Activated naive CD8-positive, alpha-beta T cell treated with anti-CD3 and anti-CD28 coated beads, Interleukin-2, amount 10 ng/mL, durations not matched to agents 7 days and 5 days (primary cell): ENCODE data around the gene RXFP4. TPM values are rescaled to one million over a fixed set of nuclear protein-coding genes. Genes with fewer than 3 reads are reported as not detected.

ENCODE experiments used
- ATAC-seq: fragments of 150-1000 bp; cut with Tn5 transposase; one replicate; pipeline ENCODE4 v1.10.0; 2021; ENCODE audit warnings: low read depth, moderate library complexity
- POLR2A ChIA-PET: fragments of 350-600 bp; sonication (Branson Sonifier 250); formaldehyde crosslinking; loops from one replicate; lab custom pipeline; 2021; ENCODE audit warnings: antibody characterized with exemption; lab: Charles Lee
- DNase-seq: peaks from one replicate; pipeline ENCODE4 v3.0.0; 2021
- H3K27ac Mint-ChIP-seq: one replicate; pipeline ENCODE4 v1.8.0; 2022; ENCODE audit warnings: mild to moderate bottlenecking, mixed read lengths
- H3K27me3 Mint-ChIP-seq: one replicate; pipeline ENCODE4 v1.8.0; 2022; ENCODE audit warnings: mild to moderate bottlenecking, moderate library complexity, mixed read lengths
- H3K36me3 Mint-ChIP-seq: one replicate; pipeline ENCODE4 v1.8.0; 2021; ENCODE audit warnings: mild to moderate bottlenecking, mixed read lengths
- H3K4me1 Mint-ChIP-seq: one replicate; pipeline ENCODE4 v1.8.0; 2021; ENCODE audit warnings: mixed read lengths
- H3K4me3 Mint-ChIP-seq: one replicate; pipeline ENCODE4 v1.8.0; 2022; ENCODE audit warnings: mild to moderate bottlenecking, moderate library complexity, mixed read lengths
- H3K9me3 Mint-ChIP-seq: one replicate; pipeline ENCODE4 v1.8.0; 2021; ENCODE audit warnings: mixed read lengths
- total RNA-seq, 2 experiments: library from RNA; stranded (reverse); gene quantifications; one replicate each; pipeline ENCODE4 v1.2.3, GENCODE V29; 2021

Gene RXFP4
- total RNA-seq, 2 experiments from 2014 or later, result 0.26 TPM; not detected in 1

DNA sequence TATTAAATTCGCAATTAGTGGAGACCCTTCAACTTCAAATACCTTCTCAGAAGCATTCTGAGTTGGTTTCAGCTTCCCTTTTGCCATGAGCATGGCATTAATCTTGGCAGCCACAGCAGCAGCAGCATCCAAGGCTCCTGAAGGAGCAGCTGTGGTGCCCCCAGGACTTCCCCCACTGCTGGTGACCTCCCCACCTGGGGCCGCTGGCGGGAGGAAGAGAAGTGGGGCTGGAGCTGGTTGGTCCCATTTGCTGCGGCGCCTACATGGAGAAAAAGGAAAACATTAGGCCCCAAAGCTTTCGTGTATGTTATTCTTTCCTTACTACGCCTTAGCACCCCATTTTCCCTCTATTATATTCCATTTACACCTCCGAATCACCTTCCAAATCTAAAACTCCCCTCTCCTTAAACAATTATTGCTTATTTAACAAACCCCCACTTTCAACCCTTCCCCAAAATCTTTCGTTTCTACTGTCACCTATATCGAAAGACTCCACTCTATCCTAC, 7.8 kb upstream of the RXFP4 start:
- Mint-ChIP-seq H3K9me3 (no peaks in the 10 kb centered on the region), H3K4me1 (peaks cover 28% of the 10 kb centered on the region), H3K4me3 (no peak overlapping the region), H3K27me3 (no peaks in the 10 kb centered on the region), H3K27ac (no peak overlapping the region), H3K36me3 (peaks cover 30% of the 10 kb centered on the region)
- DNase-seq (no peak), ATAC-seq (no peak)
- POLR2A ChIA-PET, result interaction anchor here (0.6 to 3.2 kb wide), 25 partner anchors 9 to 348 kb away, joined by 3 to 58 read pairs (median 4); partner anchors contain the start of genes ARHGEF2, SMG5, SSR2 and SYT11

DNA sequence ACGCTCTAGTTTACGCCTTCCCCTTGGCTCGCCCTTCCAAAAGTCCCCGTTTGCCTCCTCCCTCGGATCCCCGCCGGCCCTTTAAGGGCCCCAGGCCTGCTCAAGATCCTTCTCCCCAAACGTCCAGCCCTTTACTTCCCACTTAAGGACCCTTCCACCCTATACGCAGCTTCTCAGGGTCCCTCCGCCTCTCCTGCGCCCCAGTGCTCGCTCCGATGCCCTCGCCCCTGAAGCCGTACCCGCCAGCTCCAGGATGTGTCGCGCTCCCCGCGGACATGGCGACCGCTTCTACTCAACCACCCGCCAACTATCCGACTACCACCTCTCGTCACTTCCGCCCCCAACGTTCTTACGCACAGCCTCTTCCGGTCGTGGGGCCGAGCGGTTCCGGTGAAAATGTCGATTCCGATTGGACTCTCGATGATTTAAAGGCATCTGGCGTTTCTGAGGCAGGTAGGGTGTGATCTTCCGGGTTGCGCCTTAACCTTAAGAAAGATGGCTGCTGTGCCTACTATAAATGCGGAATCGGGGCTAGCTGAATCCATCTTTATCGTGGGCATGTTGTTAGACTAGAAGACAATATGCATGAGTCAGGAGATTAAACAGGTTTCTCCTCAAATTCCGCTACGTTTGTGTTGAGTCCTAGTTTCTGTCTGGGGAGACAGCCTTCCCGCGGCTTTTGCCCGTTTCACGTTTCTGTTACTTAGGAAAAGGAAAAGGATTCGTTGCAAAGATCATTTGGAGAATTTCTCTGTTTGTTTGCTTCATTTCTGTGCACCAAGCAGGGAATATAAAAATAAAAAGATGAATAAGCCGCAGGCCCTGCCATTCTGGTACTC, 7.1 kb upstream of the RXFP4 start, which contains the start of gene KHDC4:
Gene KHDC4 (minus strand): TSS at position 317 of the 839 bp plus-strand sequence. CDS start 40 bp downstream, at position 277.
- Mint-ChIP-seq H3K27ac (no peak within 1 kb of the TSS), H3K4me3 (no peak within 1 kb of the TSS), H3K9me3 (no peaks in the 10 kb centered on the region), H3K4me1 (peaks cover 28% of the 10 kb centered on the region), H3K36me3 (peaks cover 26% of the 10 kb centered on the region), H3K27me3 (no peaks in the 10 kb centered on the region)
- ATAC-seq (peak; percentile 97), DNase-seq (peak; percentile 88)
- POLR2A ChIA-PET, result interaction anchor here (0.5 to 3.2 kb wide), 34 partner anchors 8 to 1197 kb away, joined by 3 to 58 read pairs (median 4); partner anchors contain the start of genes ARHGEF2, MEF2D, SMG5 and SSR2

DNA sequence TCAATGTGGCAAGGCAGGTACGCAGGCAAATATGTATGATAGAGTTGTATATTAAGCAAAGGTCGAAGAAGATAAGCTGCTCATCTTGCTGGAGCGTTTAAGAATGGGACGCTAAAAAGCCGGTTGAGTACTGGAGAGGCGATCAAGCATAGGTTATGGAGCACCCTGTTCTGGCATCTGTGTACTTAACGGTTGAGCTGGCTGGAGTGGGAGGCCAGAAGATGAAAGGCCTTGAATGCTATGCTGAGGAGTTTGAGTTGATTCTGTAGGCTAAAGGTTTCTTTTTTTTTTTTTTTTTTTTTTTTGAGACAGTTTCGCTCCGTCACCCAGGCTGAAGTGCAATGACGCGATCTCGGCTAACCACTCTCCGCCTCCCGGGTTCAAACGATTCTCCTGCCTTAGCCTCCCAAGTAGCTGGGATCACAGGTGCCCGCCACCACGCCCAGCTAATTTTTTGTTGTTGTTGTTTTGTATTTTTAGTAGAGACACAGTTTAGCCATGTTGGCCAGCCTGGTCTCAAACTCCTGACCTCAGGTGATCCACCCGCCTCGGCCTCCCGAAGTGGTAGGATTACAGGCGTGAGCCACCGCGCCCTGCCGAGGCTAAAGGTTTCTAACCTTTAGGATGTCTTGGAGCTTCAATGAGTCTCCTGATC, 6.4 kb upstream of the RXFP4 start:
- H3K9me3 Mint-ChIP-seq, result no peaks in the 10 kb centered on the region
- no peak for DNase-seq
- no peak overlapping the region for H3K4me3 Mint-ChIP-seq
- H3K27ac Mint-ChIP-seq, result no peak overlapping the region
- no peak for ATAC-seq
- peaks cover 22% of the 10 kb centered on the region for H3K36me3 Mint-ChIP-seq
- peaks cover 25% of the 10 kb centered on the region for H3K4me1 Mint-ChIP-seq
- no peaks in the 10 kb centered on the region for H3K27me3 Mint-ChIP-seq
- POLR2A ChIA-PET, result interaction anchor here (0.5 to 3.2 kb wide), 26 partner anchors 10 to 1198 kb away, joined by 3 to 58 read pairs (median 4); partner anchors contain the start of genes ARHGEF2, MEF2D, SMG5 and SSR2

DNA sequence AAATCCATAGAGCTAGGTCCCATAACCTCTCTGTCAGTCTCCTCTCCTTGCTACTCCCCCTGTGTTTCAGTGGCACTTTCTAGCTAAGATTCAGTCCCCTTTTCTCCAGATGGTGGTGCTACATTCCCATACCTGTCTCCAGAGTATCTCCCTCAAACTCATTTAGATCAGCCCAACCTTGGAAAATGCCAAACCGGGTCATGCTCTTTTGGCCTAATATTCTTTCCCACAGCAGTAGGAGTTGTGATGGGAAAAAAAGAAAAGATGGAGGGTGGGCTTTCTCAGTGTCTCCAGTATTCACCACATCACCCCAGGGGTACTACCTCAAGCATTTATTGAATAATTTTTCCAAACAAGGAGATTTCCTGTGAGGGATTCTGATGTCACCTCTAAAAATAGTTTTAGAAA, 3.2 kb upstream of the RXFP4 start:
- Mint-ChIP-seq H3K4me1 (peaks cover 29% of the 10 kb centered on the region), H3K27me3 (no peaks in the 10 kb centered on the region), H3K36me3 (no peaks in the 10 kb centered on the region), H3K27ac (no peak overlapping the region), H3K4me3 (no peak overlapping the region), H3K9me3 (no peaks in the 10 kb centered on the region)
- POLR2A ChIA-PET, result interaction anchor here (0.6 to 2.4 kb wide), 7 partner anchors 8 to 128 kb away, joined by 3 to 17 read pairs (median 4); partner anchors contain the start of gene ARHGEF2
- no peak for DNase-seq
- ATAC-seq, result peak; percentile 11

DNA sequence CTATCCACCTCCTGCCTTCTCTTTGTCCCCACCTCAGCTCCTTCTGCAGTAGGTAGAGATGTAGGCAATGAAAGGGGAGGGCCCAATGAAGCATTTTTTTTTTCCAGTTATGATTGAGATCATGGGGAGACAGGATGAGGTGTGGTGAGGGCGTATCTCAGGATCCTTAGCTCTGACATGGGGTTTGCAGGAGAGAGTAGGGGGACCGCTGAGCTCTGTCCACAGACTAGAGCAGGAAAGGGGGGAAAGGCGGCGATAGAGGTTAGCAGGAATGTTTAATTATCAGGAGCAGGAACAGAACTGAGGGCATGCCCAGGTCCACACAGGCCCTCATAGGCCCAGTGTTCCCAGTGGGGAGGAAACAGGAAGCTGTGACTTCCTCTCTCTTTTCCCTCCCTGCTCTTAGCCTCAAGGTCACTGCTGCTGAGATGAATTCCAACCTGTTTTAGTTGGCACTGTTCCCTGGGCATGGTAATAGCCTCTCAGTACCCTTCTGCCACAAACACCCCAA, 901 bp upstream of the RXFP4 start:
- ATAC-seq (peak; percentile 21), DNase-seq (no peak)
- Mint-ChIP-seq H3K27me3 (no peaks in the 10 kb centered on the region), H3K27ac (peak overlapping the region; percentile 89), H3K9me3 (no peaks in the 10 kb centered on the region), H3K4me3 (peak overlapping the region; percentile 45), H3K4me1 (peaks cover 38% of the 10 kb centered on the region), H3K36me3 (peaks cover 4% of the 10 kb centered on the region)
- POLR2A ChIA-PET, result interaction anchor here (0.6 to 7.5 kb wide), 3 partner anchors 18 to 561 kb away, joined by 4 to 105 read pairs (median 5); partner anchors contain the start of gene ARHGEF2

DNA sequence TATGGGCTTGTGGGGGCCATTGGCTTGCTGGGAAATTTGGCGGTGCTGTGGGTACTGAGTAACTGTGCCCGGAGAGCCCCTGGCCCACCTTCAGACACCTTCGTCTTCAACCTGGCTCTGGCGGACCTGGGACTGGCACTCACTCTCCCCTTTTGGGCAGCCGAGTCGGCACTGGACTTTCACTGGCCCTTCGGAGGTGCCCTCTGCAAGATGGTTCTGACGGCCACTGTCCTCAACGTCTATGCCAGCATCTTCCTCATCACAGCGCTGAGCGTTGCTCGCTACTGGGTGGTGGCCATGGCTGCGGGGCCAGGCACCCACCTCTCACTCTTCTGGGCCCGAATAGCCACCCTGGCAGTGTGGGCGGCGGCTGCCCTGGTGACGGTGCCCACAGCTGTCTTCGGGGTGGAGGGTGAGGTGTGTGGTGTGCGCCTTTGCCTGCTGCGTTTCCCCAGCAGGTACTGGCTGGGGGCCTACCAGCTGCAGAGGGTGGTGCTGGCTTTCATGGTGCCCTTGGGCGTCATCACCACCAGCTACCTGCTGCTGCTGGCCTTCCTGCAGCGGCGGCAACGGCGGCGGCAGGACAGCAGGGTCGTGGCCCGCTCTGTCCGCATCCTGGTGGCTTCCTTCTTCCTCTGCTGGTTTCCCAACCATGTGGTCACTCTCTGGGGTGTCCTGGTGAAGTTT, 550 bp downstream of the RXFP4 start:
- no peaks in the 10 kb centered on the region for H3K27me3 Mint-ChIP-seq
- H3K36me3 Mint-ChIP-seq, result peaks cover 12% of the 10 kb centered on the region

DNA sequence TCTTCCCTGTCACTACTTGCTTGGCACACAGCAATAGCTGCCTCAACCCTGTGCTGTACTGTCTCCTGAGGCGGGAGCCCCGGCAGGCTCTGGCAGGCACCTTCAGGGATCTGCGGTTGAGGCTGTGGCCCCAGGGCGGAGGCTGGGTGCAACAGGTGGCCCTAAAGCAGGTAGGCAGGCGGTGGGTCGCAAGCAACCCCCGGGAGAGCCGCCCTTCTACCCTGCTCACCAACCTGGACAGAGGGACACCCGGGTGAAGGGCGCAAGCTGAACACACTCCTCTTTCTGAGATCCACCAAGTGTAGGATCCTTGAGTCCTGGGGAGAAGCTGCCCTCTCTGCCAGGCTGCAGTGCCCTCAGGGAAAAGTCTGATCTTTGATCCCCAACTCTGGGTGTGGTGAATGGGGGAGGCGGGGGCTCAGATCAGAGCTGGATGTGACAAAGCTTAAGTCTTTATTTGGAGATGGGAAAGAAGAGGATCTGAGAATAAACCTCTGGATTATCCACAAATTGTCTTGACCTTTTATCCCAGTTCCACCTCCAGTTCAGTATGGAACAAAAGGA, 1.2 kb downstream of the RXFP4 start:
- no peak overlapping the region for H3K4me3 Mint-ChIP-seq
- POLR2A ChIA-PET, result interaction anchor here (0.8 to 7.5 kb wide), 4 partner anchors 9 to 47 kb away, joined by 3 to 105 read pairs (median 7); partner anchors contain the start of genes ARHGEF2 and KHDC4
- DNase-seq (no peak), ATAC-seq (no peak)
- peaks cover 14% of the 10 kb centered on the region for H3K36me3 Mint-ChIP-seq
- no peaks in the 10 kb centered on the region for H3K9me3 Mint-ChIP-seq
- peaks cover 53% of the 10 kb centered on the region for H3K4me1 Mint-ChIP-seq
- H3K27me3 Mint-ChIP-seq, result no peaks in the 10 kb centered on the region
- peak overlapping the region; percentile 89 for H3K27ac Mint-ChIP-seq

More for the DNA sequence above, 550 bp downstream of the RXFP4 start:
- DNase-seq, result no peak
- Mint-ChIP-seq H3K4me3 (no peak overlapping the region), H3K4me1 (peaks cover 49% of the 10 kb centered on the region), H3K9me3 (no peaks in the 10 kb centered on the region), H3K27ac (peak overlapping the region; percentile 89)
- POLR2A ChIA-PET, result interaction anchor here (0.8 to 7.5 kb wide), 4 partner anchors 8 to 47 kb away, joined by 3 to 105 read pairs (median 7); partner anchors contain the start of genes ARHGEF2 and KHDC4
- ATAC-seq, result no peak

DNA sequence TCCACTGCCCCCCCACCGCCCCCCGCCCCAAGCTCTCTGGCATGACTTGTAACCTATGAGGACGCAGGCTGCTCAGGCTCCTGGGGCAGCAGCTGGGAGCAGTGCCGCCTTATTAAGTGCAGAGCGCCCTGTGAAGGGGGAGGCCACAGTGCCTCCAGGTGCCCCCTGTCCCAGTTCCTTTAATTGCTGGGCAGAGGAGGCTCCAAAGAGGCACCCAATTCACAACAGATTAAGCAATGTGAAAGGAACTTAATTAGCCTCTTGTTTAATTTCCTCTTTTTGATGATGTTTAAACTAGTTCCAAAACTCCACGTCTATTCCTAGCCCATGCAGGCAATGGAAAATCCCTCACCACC, 3.0 kb downstream of the RXFP4 start:
- Mint-ChIP-seq H3K9me3 (no peaks in the 10 kb centered on the region), H3K27ac (peak overlapping the region; percentile 91), H3K4me3 (no peak overlapping the region), H3K4me1 (peaks cover 50% of the 10 kb centered on the region), H3K36me3 (peaks cover 17% of the 10 kb centered on the region), H3K27me3 (no peaks in the 10 kb centered on the region)
- POLR2A ChIA-PET, result interaction anchor here (0.8 to 7.5 kb wide), 6 partner anchors 10 to 50 kb away, joined by 4 to 105 read pairs (median 8); partner anchors contain the start of genes ARHGEF2 and KHDC4
- DNase-seq, result no peak
- ATAC-seq, result no peak

DNA sequence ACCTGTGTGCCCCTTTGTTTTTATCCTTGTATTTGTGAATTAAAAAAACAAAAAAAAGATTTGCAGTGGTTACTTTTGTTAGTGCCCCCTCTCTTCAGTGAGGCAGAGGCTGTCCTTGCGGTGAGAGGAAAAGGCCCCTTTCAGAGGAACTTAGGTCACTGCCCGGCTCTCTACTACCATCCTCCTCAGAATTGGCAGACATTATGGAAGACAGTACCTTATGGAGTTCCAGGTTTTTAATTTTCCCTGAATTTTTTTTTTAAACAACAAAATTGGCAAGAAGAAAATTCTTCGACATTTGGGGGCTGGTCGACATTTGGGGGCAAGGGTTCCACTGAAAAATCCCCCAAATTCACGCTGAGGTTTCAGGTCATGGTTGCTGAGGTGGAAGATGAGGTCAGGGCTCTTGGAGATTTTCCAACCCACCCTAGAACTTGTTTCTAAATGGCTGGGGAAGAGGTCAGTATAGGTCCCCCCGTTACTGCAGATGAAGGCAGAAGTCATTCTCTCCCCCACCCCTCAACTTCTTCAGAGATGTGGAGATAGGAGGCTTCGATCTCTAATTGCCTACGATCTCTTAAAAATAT, 5.3 kb downstream of the RXFP4 start:
- H3K27ac Mint-ChIP-seq, result peak overlapping the region; percentile 91
- POLR2A ChIA-PET, result interaction anchor here (1.0 to 7.5 kb wide), 8 partner anchors 9 to 103 kb away, joined by 3 to 105 read pairs (median 7); partner anchors contain the start of genes ARHGEF2 and KHDC4
- peaks cover 35% of the 10 kb centered on the region for H3K4me1 Mint-ChIP-seq
- no peak for DNase-seq
- no peaks in the 10 kb centered on the region for H3K27me3 Mint-ChIP-seq
- H3K4me3 Mint-ChIP-seq, result peak overlapping the region; percentile 71
- H3K36me3 Mint-ChIP-seq, result peaks cover 30% of the 10 kb centered on the region
- H3K9me3 Mint-ChIP-seq, result no peaks in the 10 kb centered on the region
- no peak for ATAC-seq

DNA sequence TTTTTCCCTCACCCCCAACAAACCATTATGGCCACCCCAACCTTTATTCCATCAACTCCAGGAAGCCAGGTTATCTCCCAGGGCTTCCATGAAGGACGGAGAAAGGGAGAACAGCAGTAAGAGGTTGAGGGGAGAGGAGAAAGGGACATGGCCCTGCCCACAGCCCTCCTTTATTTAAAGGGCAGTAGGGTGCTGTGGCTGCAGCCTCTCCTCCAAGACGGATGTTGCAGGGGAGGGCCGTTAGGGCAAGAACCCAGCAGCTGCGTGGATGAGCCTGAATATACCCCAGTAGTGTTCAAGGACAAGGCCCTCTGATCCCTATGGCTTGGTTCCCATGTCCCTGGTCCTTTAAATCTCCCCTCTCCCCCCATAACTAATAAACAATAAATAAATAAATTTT, 5.9 kb downstream of the RXFP4 start:
- POLR2A ChIA-PET, result interaction anchor here (1.0 to 2.1 kb wide), 4 partner anchors 9 to 29 kb away, joined by 3 to 8 read pairs (median 6); partner anchors contain the start of gene KHDC4
- peaks cover 33% of the 10 kb centered on the region for H3K36me3 Mint-ChIP-seq
- peak overlapping the region; percentile 91 for H3K27ac Mint-ChIP-seq
- peaks cover 32% of the 10 kb centered on the region for H3K4me1 Mint-ChIP-seq
- peak overlapping the region; percentile 71 for H3K4me3 Mint-ChIP-seq
- H3K27me3 Mint-ChIP-seq, result no peaks in the 10 kb centered on the region
- no peak for ATAC-seq
- no peak for DNase-seq
- H3K9me3 Mint-ChIP-seq, result no peaks in the 10 kb centered on the region

DNA sequence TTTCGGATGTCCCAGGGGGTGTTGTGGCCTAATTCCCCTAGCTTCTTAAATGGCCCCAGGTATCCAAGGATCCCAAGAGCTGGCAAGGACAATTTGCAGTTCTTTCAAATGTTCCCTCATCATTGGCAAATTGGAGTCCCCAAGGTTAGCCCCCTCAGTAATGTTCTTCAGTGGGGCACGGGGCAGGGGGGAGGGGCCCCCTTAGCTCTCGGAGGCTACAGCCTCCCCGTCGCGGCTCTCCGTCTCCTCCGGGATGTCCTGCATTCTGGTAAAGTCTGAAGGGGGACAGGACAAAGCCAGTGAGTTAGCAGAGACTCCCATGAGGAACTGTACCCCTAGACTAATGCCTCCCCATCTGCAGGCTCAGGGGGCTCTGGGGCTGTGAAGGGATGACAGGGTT, 6.3 kb downstream of the RXFP4 start:
- H3K27ac Mint-ChIP-seq, result peak overlapping the region; percentile 72
- POLR2A ChIA-PET, result interaction anchor here (1.0 to 2.1 kb wide), 4 partner anchors 10 to 29 kb away, joined by 3 to 8 read pairs (median 6); partner anchors contain the start of gene KHDC4
- peaks cover 35% of the 10 kb centered on the region for H3K36me3 Mint-ChIP-seq
- ATAC-seq (no peak), DNase-seq (no peak)
- H3K27me3 Mint-ChIP-seq, result no peaks in the 10 kb centered on the region
- no peak overlapping the region for H3K4me3 Mint-ChIP-seq
- peaks cover 29% of the 10 kb centered on the region for H3K4me1 Mint-ChIP-seq
- H3K9me3 Mint-ChIP-seq, result no peaks in the 10 kb centered on the region
